22Rv1 (cell line): ENCODE results near the gene ZACN.

ENCODE experiments used
- H3K27ac ChIP-seq: fragments of 450-650 bp; 2 replicates; pipeline ENCODE4 v1.5.1; 2017
- ZFX ChIP-seq: fragments of 450-650 bp; IDR thresholded peaks from 2 replicates; pipeline ENCODE4 v1.6.1; 2017; ENCODE audit warnings: antibody characterized with exemption, borderline replicate concordance
- TF ChIP-seq, protein P1 (sequence below): fragments of 450-650 bp; IDR thresholded peaks from 2 replicates; pipeline ENCODE4 v1.5.1; 2017; ENCODE audit warnings: mild to moderate bottlenecking

ZACN gene

DNA sequence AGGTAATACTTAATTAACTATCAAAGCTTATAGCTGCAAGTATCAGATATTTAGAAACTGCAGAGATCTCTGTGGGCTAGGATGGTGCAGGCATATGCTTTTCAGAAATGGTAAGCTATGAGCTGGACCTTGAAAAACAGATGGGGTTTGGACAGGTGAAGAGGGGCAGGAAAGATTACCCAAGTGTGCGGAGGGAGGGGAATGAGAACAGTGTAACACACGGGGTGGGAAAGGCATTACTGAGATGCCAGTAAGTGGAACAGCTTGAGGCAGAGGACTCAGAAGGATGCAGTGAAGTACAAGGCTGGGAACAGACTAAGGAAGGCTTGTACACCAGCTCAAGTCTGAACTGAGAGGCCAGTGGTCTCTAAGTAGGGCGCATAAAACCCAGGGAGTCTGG, 29.7 kb upstream of the ZACN start:
- H3K27ac ChIP-seq: no peak overlapping the region
- TF ChIP-seq, protein P1, sequence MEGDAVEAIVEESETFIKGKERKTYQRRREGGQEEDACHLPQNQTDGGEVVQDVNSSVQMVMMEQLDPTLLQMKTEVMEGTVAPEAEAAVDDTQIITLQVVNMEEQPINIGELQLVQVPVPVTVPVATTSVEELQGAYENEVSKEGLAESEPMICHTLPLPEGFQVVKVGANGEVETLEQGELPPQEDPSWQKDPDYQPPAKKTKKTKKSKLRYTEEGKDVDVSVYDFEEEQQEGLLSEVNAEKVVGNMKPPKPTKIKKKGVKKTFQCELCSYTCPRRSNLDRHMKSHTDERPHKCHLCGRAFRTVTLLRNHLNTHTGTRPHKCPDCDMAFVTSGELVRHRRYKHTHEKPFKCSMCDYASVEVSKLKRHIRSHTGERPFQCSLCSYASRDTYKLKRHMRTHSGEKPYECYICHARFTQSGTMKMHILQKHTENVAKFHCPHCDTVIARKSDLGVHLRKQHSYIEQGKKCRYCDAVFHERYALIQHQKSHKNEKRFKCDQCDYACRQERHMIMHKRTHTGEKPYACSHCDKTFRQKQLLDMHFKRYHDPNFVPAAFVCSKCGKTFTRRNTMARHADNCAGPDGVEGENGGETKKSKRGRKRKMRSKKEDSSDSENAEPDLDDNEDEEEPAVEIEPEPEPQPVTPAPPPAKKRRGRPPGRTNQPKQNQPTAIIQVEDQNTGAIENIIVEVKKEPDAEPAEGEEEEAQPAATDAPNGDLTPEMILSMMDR: no peak
- TF ChIP-seq ZFX: no peak

DNA sequence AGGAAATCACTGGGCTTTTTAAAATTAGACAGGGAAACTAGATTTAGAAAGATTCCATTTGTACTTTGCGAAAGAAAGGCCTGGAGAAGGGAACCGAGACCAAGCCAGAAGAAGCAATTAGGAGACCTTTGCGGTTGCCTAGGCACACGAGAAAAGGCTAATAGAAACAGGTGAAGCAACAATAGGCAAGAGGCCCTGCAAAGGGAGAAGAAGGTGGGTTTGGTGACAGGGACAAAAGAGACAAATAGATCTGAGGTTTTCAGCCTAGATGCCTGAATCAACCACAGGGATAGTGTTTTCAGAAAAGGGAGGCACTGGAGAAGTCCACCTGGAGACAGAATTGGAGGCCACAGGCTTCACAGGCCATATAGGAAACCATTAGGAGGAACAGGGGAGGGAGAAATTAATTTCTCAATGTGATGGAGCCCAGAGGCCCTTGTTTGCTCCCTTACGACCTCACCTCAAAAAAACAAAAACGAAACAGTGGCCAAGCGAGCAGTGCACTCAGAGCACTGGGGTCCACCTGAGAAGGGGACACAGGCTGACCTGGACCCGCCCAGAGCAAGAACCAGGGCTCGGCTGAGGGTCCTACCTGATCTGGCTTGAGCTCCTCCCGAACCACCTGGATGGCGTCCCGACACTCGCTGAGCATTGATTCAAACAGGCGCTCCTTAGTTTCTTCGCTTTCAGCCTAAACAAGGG, 29.0 kb upstream of the ZACN start:
- no peak overlapping the region for H3K27ac ChIP-seq
- TF ChIP-seq ZFX: no peak
- TF ChIP-seq, protein P1: no peak

DNA sequence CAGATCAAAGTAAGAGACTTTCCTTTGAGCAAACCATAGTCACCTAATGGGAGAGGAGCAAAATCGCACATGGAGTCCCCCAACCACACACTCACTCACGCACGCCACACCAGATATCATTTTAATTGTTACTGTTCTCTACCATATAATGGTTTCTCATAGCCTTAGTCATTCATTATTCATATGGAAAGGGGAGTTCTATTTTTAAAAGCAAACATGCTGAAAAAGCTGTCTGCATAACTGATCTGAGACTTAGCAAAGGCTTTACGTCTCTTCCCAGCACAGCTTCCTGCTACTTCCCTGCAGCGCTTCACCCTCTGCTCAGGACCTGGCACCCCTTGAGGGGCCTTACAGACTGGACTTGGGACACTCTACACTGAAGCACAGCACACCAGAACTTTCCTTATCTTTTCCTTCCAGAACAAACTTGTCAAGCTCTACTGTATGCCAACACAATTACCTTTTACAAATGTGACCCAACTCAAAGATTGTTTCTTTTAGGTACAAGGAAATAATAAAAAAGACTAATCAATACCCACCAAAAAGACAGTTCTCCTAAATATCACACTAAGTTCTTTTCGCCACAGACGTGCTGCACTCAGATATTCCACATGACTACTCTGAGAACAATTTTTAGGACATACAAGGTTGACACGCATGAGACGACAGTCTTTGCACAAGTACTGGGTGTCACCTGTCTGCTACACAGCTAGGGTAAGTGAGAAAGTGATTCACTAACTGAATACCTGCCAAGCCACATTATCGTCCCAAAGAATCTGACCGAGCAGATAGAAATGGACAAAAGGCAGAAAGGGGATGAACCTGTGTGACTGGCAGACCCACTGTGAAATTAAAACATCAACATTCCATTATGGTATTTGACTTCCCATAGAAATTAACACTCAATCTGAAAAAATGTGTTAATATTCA, 28.2 kb upstream of the ZACN start:
- H3K27ac ChIP-seq: no peak overlapping the region
- no peak for TF ChIP-seq ZFX
- TF ChIP-seq, protein P1: no peak

DNA sequence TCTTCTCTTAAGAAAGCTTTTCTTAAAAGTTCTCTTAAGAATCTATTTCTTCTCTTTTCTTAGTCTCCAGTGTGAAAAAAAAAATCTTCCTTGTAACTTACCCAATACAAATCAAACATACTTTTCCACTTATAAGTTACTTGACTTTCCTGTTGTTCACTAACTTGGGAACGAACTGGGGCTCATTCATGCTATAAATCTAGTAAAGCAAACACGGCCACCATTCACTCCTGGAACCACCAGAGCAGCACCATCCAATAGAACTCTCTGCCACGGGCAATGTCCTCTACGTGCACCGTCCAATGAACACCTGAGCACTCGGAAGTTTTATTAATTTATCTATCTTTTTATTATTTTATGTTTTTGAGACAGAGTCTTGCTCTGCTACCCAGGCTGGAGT, 27.4 kb upstream of the ZACN start:
- no peak overlapping the region for H3K27ac ChIP-seq

DNA sequence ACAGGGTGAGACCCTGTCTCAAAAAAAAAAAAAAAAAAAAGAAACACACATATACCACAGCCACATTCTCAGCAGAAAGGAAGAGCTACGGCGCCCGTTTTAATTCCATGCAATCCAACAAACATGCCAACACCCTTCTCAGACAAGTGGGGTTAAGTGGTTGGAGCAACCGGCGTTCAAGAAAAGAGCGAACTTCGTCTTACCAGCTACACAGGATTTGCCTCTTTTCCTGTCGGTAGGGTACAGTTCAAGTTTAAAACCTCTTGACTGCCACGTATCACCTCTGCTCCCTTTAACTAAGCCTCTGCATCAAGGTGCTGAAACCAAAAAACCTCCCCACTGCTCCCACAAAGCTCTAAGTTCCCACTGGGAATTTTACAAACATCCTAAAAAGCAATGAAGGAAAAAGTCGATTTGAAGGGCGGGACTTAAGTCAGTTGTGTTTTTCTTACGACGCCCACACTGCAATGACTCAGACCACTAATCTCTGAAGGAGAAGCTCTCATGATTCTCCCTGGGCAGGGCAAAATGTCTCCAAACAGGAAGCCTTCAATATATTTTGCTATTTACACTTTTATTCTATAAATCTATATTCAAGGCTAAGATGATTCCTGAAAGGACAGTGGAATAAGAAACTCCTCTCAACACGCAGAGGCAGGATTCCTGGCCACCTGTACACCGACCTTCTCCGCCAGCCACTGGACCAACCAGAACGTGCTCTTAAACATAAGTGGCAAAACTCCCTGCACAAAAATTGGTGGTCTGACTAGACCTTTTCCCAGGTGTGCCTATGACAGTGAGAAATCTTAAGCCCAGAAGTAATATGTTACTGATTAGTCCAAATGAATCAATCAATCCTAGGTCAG, 25.5 kb upstream of the ZACN start:
- H3K27ac ChIP-seq: no peak overlapping the region

More for the DNA sequence above, 27.4 kb upstream of the ZACN start:
- no peak for TF ChIP-seq ZFX
- TF ChIP-seq, protein P1: no peak

DNA sequence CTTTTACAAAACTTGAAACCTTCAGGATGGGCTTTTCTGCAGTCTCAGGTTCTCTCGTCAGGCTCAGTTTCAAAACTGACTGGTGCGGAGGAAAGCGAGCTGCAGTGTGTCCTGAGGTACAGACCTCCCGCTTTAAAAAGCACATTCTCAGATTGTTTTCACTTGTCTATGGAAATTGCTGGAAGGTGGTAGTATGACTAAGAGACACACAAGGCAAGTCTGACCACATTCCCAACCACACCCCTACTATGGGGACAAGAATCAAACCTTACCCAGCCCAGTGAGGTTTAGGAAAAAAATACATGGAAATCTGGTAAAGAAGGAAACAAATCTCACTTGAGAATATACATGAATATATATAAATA, 24.9 kb upstream of the ZACN start:
- H3K27ac ChIP-seq: no peak overlapping the region
- TF ChIP-seq, protein P1: no peak
- TF ChIP-seq ZFX: no peak

More for the DNA sequence above, 25.5 kb upstream of the ZACN start:
- no peak for TF ChIP-seq ZFX
- TF ChIP-seq, protein P1: no peak
